ENCODE results near the gene OR5I1. TPM values are rescaled to one million over a fixed set of nuclear protein-coding genes. Genes with fewer than 3 reads are reported as not detected.
"Not testable (repeated sequence)": the region's sequence is repeated elsewhere in the genome, so short reads cannot be mapped to it uniquely, and the experiment has no call there.

The OR5I1 gene
- total RNA-seq, 1 experiment from 2014 or later, result not detected

DNA sequence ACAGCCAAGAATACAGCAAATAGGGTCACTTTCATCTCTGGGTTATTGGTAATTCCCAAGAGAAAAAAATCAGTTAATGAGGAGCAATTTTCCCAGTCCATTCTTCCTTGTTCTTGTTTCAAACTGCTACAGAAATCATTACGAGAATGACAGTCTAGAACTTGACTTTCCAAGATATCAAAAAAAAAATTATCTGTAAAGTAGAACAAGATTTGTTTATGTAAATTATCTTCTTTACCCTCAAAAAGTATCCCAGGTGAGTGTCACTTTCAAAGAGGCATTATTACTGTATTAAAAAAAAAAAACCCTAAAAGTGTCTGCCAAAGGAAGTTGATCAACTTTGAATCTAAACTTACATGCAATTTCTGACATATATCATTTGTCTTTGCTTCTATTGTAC, 21.7 kb downstream of the OR5I1 start, which contains the start of gene OR5W2:
OR5W2 (minus strand) TSS at position 101 of the 400 bp plus-strand sequence; CDS start at position 101, 0 bp downstream.
- no peak for DNase-seq
- H3K9me3 Mint-ChIP-seq (ENCODE audit: unreplicated experiment), result no peaks in the 10 kb centered on the region
- no peaks in the 10 kb centered on the region for H3K4me1 Mint-ChIP-seq (ENCODE audit: low read depth, unreplicated experiment)
- TF ChIP-seq, protein P1, sequence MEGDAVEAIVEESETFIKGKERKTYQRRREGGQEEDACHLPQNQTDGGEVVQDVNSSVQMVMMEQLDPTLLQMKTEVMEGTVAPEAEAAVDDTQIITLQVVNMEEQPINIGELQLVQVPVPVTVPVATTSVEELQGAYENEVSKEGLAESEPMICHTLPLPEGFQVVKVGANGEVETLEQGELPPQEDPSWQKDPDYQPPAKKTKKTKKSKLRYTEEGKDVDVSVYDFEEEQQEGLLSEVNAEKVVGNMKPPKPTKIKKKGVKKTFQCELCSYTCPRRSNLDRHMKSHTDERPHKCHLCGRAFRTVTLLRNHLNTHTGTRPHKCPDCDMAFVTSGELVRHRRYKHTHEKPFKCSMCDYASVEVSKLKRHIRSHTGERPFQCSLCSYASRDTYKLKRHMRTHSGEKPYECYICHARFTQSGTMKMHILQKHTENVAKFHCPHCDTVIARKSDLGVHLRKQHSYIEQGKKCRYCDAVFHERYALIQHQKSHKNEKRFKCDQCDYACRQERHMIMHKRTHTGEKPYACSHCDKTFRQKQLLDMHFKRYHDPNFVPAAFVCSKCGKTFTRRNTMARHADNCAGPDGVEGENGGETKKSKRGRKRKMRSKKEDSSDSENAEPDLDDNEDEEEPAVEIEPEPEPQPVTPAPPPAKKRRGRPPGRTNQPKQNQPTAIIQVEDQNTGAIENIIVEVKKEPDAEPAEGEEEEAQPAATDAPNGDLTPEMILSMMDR (IDR thresholded peaks at IDR 0.05; ENCODE audit: insufficient read depth in 1 of 2, low read depth in 1 of 2, low read length in 1 of 2, severe bottlenecking in 1 of 2, unreplicated experiment in 1 of 2), result no peak
- ChIA-PET CTCF (no interaction called here), POLR2A (no interaction called here)
- no peak within 1 kb of the TSS for H3K4me3 Mint-ChIP-seq (ENCODE audit: unreplicated experiment)
- no peak within 1 kb of the TSS for H3K4me3 ChIP-seq (ENCODE audit: low read depth, low read length)
- H3K9me3 ChIP-seq, result no peaks in the 10 kb centered on the region; the same call in 1 of the 2 replicates
- no peaks in the 10 kb centered on the region for H3K4me1 ChIP-seq
- H3K36me3 ChIP-seq (ENCODE audit: control insufficient read depth, insufficient read depth, low read length), result no peaks in the 10 kb centered on the region
- peaks cover 2% of the 10 kb centered on the region for H3K27me3 Mint-ChIP-seq (ENCODE audit: insufficient read depth, unreplicated experiment)
- H3K27me3 ChIP-seq (replicated peaks; ENCODE audit: control insufficient read depth, insufficient read depth, low read length), result no peaks in the 10 kb centered on the region
- intact Hi-C loops (cut with micrococcal nuclease; ENCODE audit: unreplicated experiment), result no loop called here
- no peaks in the 10 kb centered on the region for H3K36me3 Mint-ChIP-seq (ENCODE audit: insufficient read depth, unreplicated experiment)
- no peak within 1 kb of the TSS for H3K27ac Mint-ChIP-seq (ENCODE audit: unreplicated experiment)
- BruUV-seq (replicated peaks), result no TSS peak

DNA sequence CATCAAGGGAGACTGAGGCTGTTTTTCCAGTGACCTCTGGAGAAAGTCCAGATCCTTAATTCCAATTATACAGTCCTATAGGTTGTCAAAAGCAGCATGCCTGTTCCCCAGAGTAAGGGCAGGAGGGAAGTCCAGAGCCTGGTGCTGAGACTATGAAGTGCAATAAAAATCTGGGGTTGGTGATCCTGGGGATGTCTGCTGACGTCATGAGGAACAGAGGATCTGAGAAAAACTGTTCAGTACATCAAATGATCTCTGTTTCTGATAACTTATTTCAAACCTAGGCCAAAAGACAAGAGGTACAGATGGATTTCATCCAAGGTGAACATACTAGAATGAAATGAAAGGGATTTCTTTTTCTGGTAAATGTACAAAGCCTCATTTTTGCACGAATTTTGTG, 33.9 kb downstream of the OR5I1 start:
- Mint-ChIP-seq H3K27ac (ENCODE audit: unreplicated experiment) (no peak overlapping the region), H3K36me3 (ENCODE audit: insufficient read depth, unreplicated experiment) (no peaks in the 10 kb centered on the region), H3K27me3 (ENCODE audit: insufficient read depth, unreplicated experiment) (no peaks in the 10 kb centered on the region), H3K4me3 (ENCODE audit: unreplicated experiment) (no peak overlapping the region), H3K9me3 (ENCODE audit: unreplicated experiment) (no peaks in the 10 kb centered on the region), H3K4me1 (ENCODE audit: low read depth, unreplicated experiment) (no peaks in the 10 kb centered on the region)
- DNase-seq, result no peak
- ChIA-PET CTCF (no interaction called here), POLR2A (no interaction called here)
- Histone ChIP-seq H3K36me3 (ENCODE audit: control insufficient read depth, insufficient read depth, low read length) (no peaks in the 10 kb centered on the region), H3K4me3 (ENCODE audit: low read depth, low read length) (no peak overlapping the region), H3K27me3 (replicated peaks; ENCODE audit: control insufficient read depth, insufficient read depth, low read length) (no peaks in the 10 kb centered on the region), H3K9me3 (no peaks in the 10 kb centered on the region), H3K4me1 (no peaks in the 10 kb centered on the region)
- TF ChIP-seq, protein P1 (IDR thresholded peaks at IDR 0.05; ENCODE audit: insufficient read depth in 1 of 2, low read depth in 1 of 2, low read length in 1 of 2, severe bottlenecking in 1 of 2, unreplicated experiment in 1 of 2), result no peak
- no TSS peak for BruUV-seq (replicated peaks)
- intact Hi-C loops (cut with micrococcal nuclease; ENCODE audit: unreplicated experiment), result no loop called here

DNA sequence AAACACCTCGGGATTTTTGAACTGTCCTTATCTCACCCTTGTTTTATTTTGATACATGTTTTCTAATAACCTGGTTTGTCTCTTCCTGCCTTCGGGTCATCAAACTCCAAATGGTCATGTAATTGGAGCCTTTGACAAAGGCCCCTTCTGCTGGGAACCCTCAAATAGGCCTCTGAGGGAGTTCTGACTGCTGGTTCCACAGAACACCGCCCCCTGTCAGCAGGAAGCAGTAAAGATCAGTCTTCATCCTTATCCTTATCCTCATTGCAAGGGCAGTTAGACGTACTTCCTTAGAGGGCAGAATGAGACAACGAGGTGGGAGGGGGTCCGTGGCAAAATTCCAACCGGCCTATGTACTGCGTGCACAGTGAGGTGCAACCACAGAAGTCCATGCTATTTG, 41.0 kb downstream of the OR5I1 start:
- no peaks in the 10 kb centered on the region for H3K36me3 Mint-ChIP-seq (ENCODE audit: insufficient read depth, unreplicated experiment)
- H3K27me3 Mint-ChIP-seq (ENCODE audit: insufficient read depth, unreplicated experiment), result peaks cover 5% of the 10 kb centered on the region
- H3K9me3 ChIP-seq, result no peaks in the 10 kb centered on the region
- ChIA-PET CTCF (no interaction called here), POLR2A (no interaction called here)
- BruUV-seq (replicated peaks), result no TSS peak
- intact Hi-C loops (cut with micrococcal nuclease; ENCODE audit: unreplicated experiment), result no loop called here
- no peaks in the 10 kb centered on the region for H3K9me3 Mint-ChIP-seq (ENCODE audit: unreplicated experiment)
- TF ChIP-seq, protein P1 (IDR thresholded peaks at IDR 0.05; ENCODE audit: insufficient read depth in 1 of 2, low read depth in 1 of 2, low read length in 1 of 2, severe bottlenecking in 1 of 2, unreplicated experiment in 1 of 2), result no peak
- H3K4me3 ChIP-seq (ENCODE audit: low read depth, low read length), result no peak overlapping the region
- no peak overlapping the region for H3K4me3 Mint-ChIP-seq (ENCODE audit: unreplicated experiment)
- no peak overlapping the region for H3K27ac Mint-ChIP-seq (ENCODE audit: unreplicated experiment)
- no peak for DNase-seq
- H3K4me1 ChIP-seq, result no peaks in the 10 kb centered on the region
- no peaks in the 10 kb centered on the region for H3K4me1 Mint-ChIP-seq (ENCODE audit: low read depth, unreplicated experiment)
- no peaks in the 10 kb centered on the region for H3K27me3 ChIP-seq (replicated peaks; ENCODE audit: control insufficient read depth, insufficient read depth, low read length)
- H3K36me3 ChIP-seq (ENCODE audit: control insufficient read depth, insufficient read depth, low read length), result no peaks in the 10 kb centered on the region

DNA sequence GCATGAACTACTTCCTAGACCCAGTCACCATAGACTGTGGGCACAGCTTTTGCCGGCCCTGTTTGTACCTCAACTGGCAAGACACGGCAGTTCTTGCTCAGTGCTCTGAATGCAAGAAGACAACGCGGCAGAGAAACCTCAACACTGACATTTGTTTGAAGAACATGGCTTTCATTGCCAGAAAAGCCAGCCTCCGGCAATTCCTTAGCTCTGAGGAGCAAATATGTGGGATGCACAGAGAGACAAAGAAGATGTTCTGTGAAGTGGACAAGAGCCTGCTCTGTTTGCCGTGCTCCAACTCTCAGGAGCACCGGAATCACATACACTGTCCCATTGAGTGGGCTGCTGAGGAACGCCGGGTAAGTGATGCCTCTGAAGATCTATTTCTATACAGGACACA, 50.7 kb downstream of the OR5I1 start:
- H3K27me3 Mint-ChIP-seq (ENCODE audit: insufficient read depth, unreplicated experiment); H3K4me3 ChIP-seq (ENCODE audit: low read depth, low read length); H3K4me1 Mint-ChIP-seq (ENCODE audit: low read depth, unreplicated experiment); H3K27ac Mint-ChIP-seq (ENCODE audit: unreplicated experiment); H3K36me3 Mint-ChIP-seq (ENCODE audit: insufficient read depth, unreplicated experiment); H3K4me3 Mint-ChIP-seq (ENCODE audit: unreplicated experiment); BruUV-seq (replicated peaks); CTCF ChIA-PET; H3K36me3 ChIP-seq (ENCODE audit: control insufficient read depth, insufficient read depth, low read length); H3K4me1 ChIP-seq; H3K9me3 ChIP-seq; H3K27me3 ChIP-seq (replicated peaks; ENCODE audit: control insufficient read depth, insufficient read depth, low read length); H3K9me3 Mint-ChIP-seq (ENCODE audit: unreplicated experiment); DNase-seq; POLR2A ChIA-PET: not testable (repeated sequence)
- intact Hi-C loops (cut with micrococcal nuclease; ENCODE audit: unreplicated experiment), result loop anchor here (10.0 kb wide), 1 partner anchor 71 kb away; the partner anchor contains the start of genes OR5D18 and OR5L1

Measured in Caco-2 (cell line).